ENCODE data around the gene INSYN1. TPM values are rescaled to one million over a fixed set of nuclear protein-coding genes. Genes with fewer than 3 reads are reported as not detected.
"Not testable (repeated sequence)": the region's sequence is repeated elsewhere in the genome, so short reads cannot be mapped to it uniquely, and the experiment has no call there.

INSYN1 gene, protein sequence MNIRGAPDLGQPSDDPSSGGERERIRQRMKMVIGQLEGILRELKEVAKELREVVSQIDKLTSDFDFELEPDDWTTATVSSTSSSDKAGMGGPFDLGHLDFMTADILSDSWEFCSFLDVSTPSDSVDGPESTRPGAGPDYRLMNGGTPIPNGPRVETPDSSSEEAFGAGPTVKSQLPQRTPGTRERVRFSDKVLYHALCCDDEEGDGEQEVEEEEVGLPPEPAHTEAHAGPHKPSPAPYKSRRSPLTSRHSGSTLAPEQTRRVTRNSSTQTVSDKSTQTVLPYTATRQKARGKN
- total RNA-seq (2014; rRNA removed; shearing (Covaris generic); ENCODE audit: low replicate concordance), result 15.2 and 21.2 TPM in 2 replicates

- peak; percentile 63 for DNase-seq
- Histone ChIP-seq H3K9me3 (no peaks in the 10 kb centered on the region), H3K4me3 (peak within 1 kb of the TSS; percentile 59), H3K27me3 (no peaks in the 10 kb centered on the region; the same call in none of the 2 replicates), H3K36me3 (no peaks in the 10 kb centered on the region)
Measured at GRCh38 chr15:73753250-73754130, at the start of gene INSYN1. Gene INSYN1 (minus strand): TSS chr15:73753351. CDS start chr15:73751130, 2,221 bp downstream.

GRCh38 chr15:73802431-73803041 is 49.4 kb upstream of the INSYN1 start:
- Histone ChIP-seq H3K27me3 (no peaks in the 10 kb centered on the region), H3K4me3 (no peak overlapping the region), H3K9me3 (no peaks in the 10 kb centered on the region), H3K36me3 (no peaks in the 10 kb centered on the region)
- peak; percentile 71 for DNase-seq

GRCh38 chr15:73800662-73801345 is 47.7 kb upstream of the INSYN1 start:
- peak; percentile 98 for DNase-seq
- H3K27me3 ChIP-seq, result no peaks in the 10 kb centered on the region
- H3K36me3 ChIP-seq, result no peaks in the 10 kb centered on the region
- no peaks in the 10 kb centered on the region for H3K9me3 ChIP-seq
- no peak overlapping the region for H3K4me3 ChIP-seq

DNA sequence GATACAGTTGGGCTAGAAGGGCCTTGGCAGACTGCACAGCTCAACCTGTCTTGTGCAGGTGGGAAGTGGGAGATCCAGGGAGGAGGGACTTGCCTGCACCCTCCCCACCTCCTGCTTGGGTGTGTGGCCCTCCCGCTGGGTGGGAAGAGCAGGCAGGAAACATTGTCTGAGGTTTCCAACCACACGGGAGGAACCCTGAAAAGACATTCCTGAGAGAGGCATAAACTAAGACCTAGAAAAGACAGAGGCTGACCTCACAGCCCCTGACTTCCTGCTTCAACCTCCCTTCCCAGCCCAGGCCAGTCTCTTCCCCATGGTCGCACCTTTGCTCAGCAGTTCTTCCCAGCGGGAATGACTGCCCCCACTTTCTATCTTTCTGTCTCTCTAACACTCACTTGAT is 46.3 kb upstream of the INSYN1 start:
- H3K9me3 ChIP-seq, result no peaks in the 10 kb centered on the region
- H3K27me3 ChIP-seq, result no peaks in the 10 kb centered on the region
- no peaks in the 10 kb centered on the region for H3K36me3 ChIP-seq
- peak; percentile 56 for DNase-seq
- no peak overlapping the region for H3K4me3 ChIP-seq

DNA sequence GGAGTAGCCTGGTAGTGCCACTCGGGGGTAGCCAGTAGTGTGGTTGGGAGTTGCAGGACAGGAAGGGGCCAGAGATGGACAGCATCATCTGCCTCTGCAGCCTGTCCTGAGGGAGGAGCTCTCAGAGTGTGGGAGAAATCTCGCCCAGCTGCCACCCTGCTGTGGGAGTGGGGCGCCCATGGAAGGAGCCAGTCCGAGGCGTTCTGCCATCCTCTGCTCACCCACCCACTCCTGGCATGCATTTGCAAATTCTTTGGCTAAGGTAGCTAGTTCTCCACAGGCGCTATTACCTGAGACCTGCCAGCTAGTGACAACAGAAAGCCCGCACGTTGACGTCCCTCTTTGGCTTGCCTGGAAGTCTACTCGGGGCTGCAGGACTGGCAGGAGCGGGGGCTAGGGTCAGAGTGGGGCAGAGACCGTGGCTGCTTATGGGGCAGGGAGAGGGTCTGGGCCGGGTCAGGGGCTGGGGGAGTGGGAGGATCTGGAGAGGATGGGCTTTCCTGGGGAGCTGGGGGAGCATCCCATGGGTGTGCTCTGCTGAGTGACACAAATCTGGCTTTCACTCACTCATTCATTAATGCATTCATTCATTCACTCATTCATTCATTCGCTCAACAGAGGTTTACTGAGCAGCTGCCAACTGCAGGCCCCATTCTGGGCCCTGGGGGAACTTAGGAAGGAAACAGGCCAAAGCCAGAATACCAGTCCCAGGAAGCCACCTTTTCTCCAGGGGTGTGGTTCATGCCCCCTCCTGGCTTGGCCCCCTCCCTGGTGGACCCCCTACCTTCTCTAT is 44.4 kb upstream of the INSYN1 start:
- Histone ChIP-seq H3K27me3 (no peaks in the 10 kb centered on the region), H3K9me3 (no peaks in the 10 kb centered on the region), H3K4me3 (no peak overlapping the region), H3K36me3 (no peaks in the 10 kb centered on the region)
- no peak for DNase-seq

DNA sequence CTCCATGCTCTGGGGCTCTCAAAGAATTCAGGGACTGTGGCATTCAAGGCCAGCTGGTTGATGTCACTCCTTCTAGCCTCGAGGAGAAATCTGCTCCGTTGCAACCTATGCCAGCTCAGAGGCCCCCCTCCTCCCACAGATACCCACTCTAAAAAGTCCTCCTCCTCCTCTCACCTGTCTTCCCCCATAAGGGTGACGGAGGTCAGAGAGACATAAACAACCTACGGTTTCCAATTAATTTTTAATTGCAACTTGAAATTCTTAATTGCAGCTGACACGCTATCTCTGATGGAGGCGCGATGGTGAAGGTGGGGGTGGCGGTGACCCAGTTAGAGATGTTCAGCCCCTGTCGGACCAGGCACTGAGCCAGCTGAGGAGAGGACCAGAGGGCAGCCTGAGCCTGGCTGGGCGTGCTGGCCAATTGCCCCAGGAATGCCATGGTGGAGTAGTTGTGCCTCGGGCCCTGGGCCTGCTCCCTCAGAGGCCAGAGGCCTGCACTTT is 43.2 kb upstream of the INSYN1 start:
- Histone ChIP-seq H3K27me3 (no peaks in the 10 kb centered on the region), H3K9me3 (no peaks in the 10 kb centered on the region), H3K4me3 (no peak overlapping the region), H3K36me3 (no peaks in the 10 kb centered on the region)
- no peak for DNase-seq

DNA sequence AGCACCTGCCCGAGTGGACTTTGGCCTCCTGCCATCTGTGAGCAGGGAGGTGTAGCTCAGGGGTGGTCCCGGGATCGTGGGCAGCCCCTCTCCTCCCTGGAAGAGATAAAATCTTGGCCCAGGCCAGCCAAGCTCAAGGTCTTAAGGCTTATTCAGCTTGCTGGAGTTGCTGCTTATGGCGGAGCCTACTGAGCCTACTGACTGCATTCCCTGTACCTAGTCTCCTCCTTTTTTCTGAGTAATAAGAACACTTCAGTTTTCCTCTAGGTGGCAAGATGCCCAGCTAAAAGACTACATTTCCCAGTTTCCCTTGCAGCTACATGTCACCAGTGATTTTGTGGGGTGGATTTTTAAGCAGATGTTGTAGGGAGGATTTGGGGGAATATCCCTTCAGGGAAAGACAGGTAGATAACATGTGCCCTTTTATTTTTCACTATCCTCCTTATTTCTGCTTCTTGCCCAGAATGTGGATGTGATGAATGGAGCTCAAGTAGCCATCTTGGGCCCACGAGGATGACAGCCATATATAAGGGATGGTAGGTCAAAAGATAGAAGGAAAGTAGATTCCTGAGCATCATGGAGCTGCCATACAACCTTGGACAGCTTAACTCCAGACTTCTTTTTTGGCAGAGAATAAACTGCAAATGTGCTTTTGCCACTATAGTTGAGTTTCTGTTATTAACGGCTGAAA is 41.4 kb upstream of the INSYN1 start:
- Histone ChIP-seq H3K4me3 (no peak overlapping the region), H3K36me3 (no peaks in the 10 kb centered on the region), H3K27me3 (no peaks in the 10 kb centered on the region), H3K9me3 (no peaks in the 10 kb centered on the region)
- DNase-seq, result no peak

- H3K36me3 ChIP-seq, H3K9me3 ChIP-seq, H3K27me3 ChIP-seq, DNase-seq, H3K4me3 ChIP-seq: not testable (repeated sequence)
Measured at GRCh38 chr15:73792899-73793541, 39.9 kb upstream of the INSYN1 start.

GRCh38 chr15:73792415-73792814 is 39.3 kb upstream of the INSYN1 start:
- no peaks in the 10 kb centered on the region for H3K9me3 ChIP-seq
- H3K27me3 ChIP-seq, result no peaks in the 10 kb centered on the region
- H3K36me3 ChIP-seq, result no peaks in the 10 kb centered on the region
- no peak for DNase-seq
- no peak overlapping the region for H3K4me3 ChIP-seq

- no peaks in the 10 kb centered on the region for H3K9me3 ChIP-seq
- no peak overlapping the region for H3K4me3 ChIP-seq
- H3K36me3 ChIP-seq, result no peaks in the 10 kb centered on the region
- H3K27me3 ChIP-seq, result no peaks in the 10 kb centered on the region
- DNase-seq, result no peak
Measured at GRCh38 chr15:73789521-73790240, 36.5 kb upstream of the INSYN1 start.

DNA sequence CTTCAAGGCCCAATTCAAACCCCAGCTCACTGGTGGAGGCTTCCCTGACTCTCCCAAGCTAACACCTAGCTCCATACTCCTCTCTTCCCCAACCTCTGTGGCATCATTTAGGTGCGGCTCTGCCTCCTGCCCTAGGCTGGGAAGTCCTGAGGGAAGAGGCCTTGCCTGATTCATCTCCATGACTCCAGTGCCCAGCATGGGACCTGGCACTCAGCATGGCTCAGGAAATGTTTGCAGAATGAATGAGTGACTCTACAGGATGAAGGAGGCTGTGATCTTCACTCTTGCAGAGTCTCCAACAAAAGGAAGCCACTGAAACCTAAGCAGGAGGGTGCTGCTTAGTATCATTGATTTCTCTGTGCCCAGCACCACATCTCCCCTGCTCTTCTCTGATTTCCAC is 34.5 kb upstream of the INSYN1 start:
- no peaks in the 10 kb centered on the region for H3K27me3 ChIP-seq
- peak; percentile 95 for DNase-seq
- H3K4me3 ChIP-seq, result no peak overlapping the region
- no peaks in the 10 kb centered on the region for H3K36me3 ChIP-seq
- H3K9me3 ChIP-seq, result no peaks in the 10 kb centered on the region

DNA sequence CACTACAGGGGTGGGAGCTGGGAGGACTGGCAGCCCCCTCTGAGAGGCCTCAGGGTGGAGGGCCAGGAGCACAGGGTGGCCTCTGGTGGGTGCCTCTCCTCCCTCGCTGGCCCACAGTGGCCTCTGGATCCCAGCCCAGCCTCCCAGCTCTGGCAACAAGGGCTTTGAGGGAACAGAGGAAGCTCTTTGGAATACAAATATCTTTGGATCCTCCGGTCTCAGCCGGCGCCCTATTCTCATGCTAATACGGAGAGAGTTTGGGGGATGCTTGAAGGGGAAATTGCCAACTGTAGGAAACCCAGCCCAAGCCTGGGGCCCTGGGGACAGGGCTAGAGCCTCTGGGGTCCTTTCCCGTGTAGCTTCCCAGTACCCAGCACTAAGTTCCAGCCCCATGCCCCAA is 33.4 kb upstream of the INSYN1 start:
- no peak overlapping the region for H3K4me3 ChIP-seq
- H3K36me3 ChIP-seq, result no peaks in the 10 kb centered on the region
- no peak for DNase-seq
- no peaks in the 10 kb centered on the region for H3K9me3 ChIP-seq
- no peaks in the 10 kb centered on the region for H3K27me3 ChIP-seq

DNA sequence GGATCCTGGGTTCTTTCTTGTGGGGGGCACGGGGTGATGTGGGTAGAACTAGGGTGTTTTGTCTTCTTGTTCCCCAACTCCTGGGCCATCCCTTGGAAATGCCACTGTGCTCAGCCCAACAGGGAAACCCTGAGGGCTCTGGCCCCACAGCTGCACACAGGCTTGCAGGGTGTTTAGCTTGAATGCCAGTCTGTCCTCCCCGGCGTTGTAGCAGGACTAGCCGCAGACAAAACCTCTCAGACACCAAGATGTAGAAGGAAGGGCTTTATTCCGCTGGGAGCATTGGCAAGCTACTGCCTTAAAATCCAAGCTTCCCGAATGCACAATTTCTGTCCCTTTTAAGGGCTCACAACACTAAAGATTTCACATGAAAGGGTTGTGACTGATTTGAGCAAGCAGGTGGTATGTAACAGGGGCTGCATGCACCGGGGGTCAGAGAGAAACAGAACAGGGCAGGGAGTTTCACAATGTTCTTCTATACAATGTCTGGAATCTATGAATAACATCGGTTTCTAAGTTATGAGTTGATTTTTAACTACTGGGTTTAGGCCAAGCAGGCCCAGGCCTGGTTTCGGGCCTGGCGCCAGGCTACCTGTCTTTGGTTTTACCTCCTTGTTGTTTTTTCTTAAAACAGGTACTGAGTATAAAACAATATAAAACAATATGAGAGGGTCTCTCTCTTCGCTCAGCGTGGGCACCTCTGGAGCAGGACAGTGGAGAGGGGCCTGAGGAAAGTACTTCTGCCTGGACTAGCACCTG is 32.3 kb upstream of the INSYN1 start:
- not testable (repeated sequence) for H3K36me3 ChIP-seq, H3K4me3 ChIP-seq, H3K9me3 ChIP-seq, DNase-seq, H3K27me3 ChIP-seq

DNA sequence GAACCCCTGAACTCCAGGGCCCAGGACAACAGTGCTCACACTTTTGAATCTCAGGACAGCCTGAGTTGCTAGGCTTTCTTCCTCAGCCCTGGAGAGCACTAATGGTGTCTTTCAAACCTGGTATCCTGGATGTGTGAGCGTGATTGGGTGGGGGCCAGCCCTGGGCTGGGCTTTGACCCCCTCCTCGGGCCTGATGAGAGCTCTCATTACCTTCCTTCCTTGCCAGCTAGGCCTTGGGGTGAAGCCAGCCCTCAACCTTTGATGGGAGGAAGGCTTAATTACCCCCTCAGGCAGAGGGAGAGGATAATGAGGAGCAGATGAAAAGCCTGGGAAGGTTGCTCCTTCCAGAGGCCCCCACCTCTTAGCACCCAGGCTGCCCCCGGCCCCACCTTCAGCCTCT is 31.1 kb upstream of the INSYN1 start:
- Histone ChIP-seq H3K36me3 (no peaks in the 10 kb centered on the region), H3K27me3 (no peaks in the 10 kb centered on the region), H3K9me3 (no peaks in the 10 kb centered on the region), H3K4me3 (no peak overlapping the region)
- no peak for DNase-seq

Data from MG63 (cell line).